Panc1 (cell line): ENCODE data around the gene SLC7A6. TPM values are rescaled to one million over a fixed set of nuclear protein-coding genes. Genes with fewer than 3 reads are reported as not detected.

ENCODE experiments used
- ATAC-seq: fragments of 200-7000 bp; cut with Tn5 transposase; 2 replicates; pipeline ENCODE4 v1.9.1; 2020; ENCODE audit warnings: mild to moderate bottlenecking, moderate library complexity
- BruUV-seq: library from RNA; stranded (reverse); fragments of 400-500 nt; replicated peaks from 2 replicates; lab custom pipeline; 2021; lab: Mats Ljungman, UMichigan
- CTCF ChIA-PET: fragments of 300-600 bp; sonication (Branson Sonifier 250); formaldehyde crosslinking; loops from one replicate; lab custom pipeline; 2022; ENCODE audit warnings: antibody characterized with exemption; lab: Charles Lee
- POLR2A ChIA-PET: fragments of 300-600 bp; sonication (Branson Sonifier 250); formaldehyde crosslinking; loops from one replicate; lab custom pipeline; 2022; ENCODE audit warnings: antibody characterized with exemption; lab: Charles Lee
- DNase-seq: peaks from one replicate; pipeline ENCODE4 v3.0.0-alpha.2; 2010; ENCODE audit warnings: low read depth, low spot score
- H3K27ac ChIP-seq: 2 replicates; pipeline ENCODE4 v1.5.1; 2011; ENCODE audit warnings: mild to moderate bottlenecking, low read length, inconsistent platforms
- H3K27me3 ChIP-seq: fragments of 200-500 bp; sonication (Bioruptor generic); 2 replicates; pipeline ENCODE4 v1.6.0; 2014; ENCODE audit warnings: low read length, inconsistent platforms; ENCODE audit not compliant: control insufficient read depth, insufficient read depth
- H3K36me3 ChIP-seq: fragments of 200-500 bp; sonication (Bioruptor generic); 2 replicates; pipeline ENCODE4 v1.5.1; 2014; ENCODE audit warnings: inconsistent platforms, mild to moderate bottlenecking, low read length, moderate library complexity; ENCODE audit not compliant: control insufficient read depth, insufficient read depth
- H3K4me1 ChIP-seq: 2 replicates; pipeline ENCODE4 v1.5.1; 2011; ENCODE audit warnings: inconsistent platforms, mild to moderate bottlenecking, low read length, moderate library complexity; ENCODE audit not compliant: control insufficient read depth, insufficient read depth
- H3K4me3 ChIP-seq, 2 experiments: 2 replicates each; pipeline ENCODE4 v1.5.1; 2011 to 2012; ENCODE audit warnings: low read depth in 2 of 2, low read length in 2 of 2, mild to moderate bottlenecking in 2 of 2, inconsistent platforms in 1 of 2, moderate library complexity in 1 of 2
- H3K9me3 ChIP-seq: fragments of 200-500 bp; sonication (Bioruptor generic); 2 replicates; pipeline ENCODE4 v1.5.1; 2014; ENCODE audit warnings: low read depth, mild to moderate bottlenecking, inconsistent platforms, low read length, moderate library complexity; ENCODE audit not compliant: control insufficient read depth, insufficient read depth
- POLR2AphosphoS5 ChIP-seq: IDR thresholded peaks from 2 replicates; pipeline ENCODE4 v1.6.1; 2012; ENCODE audit warnings: mild to moderate bottlenecking, low read depth, low read length, moderate library complexity
- SIN3A ChIP-seq: IDR thresholded peaks from 2 replicates; pipeline ENCODE4 v1.6.1; 2012; ENCODE audit warnings: low read depth, mild to moderate bottlenecking, low read length, moderate library complexity, borderline replicate concordance; ENCODE audit not compliant: insufficient read depth
- TCF7L2 ChIP-seq: IDR thresholded peaks from 2 replicates; pipeline ENCODE4 v1.6.1; 2011; ENCODE audit warnings: mild to moderate bottlenecking, low read depth, low read length, inconsistent platforms
- in situ Hi-C: cut with HindIII; loops from 2 replicates; pipeline ENCODE4 v1.10.0; 2016; ENCODE audit warnings: low sequenced_read_pairs, low pct_unique_long_range_greater_than_20kb
- intact Hi-C: fragments of 100-400 bp; cut with micrococcal nuclease; formaldehyde crosslinking; loops from one replicate; pipeline ENCODE4 v1.10.0; 2022; ENCODE audit not compliant: unreplicated experiment
- total RNA-seq: library from RNA; stranded (reverse); gene quantifications from one replicate; pipeline ENCODE4 v1.2.1, GENCODE V29; 2021; ENCODE audit not compliant: unreplicated experiment
- TF ChIP-seq, protein P1 (sequence below): fragments of 450-650 bp; IDR thresholded peaks from 2 replicates; pipeline ENCODE4 v1.5.1; 2017; ENCODE audit warnings: mild to moderate bottlenecking
- TF ChIP-seq, protein P2 (sequence below), 2 experiments: IDR thresholded peaks; 2 replicates each; pipeline ENCODE4 v1.6.1; 2011 to 2012; ENCODE audit warnings: low read depth in 2 of 2, control low read depth in 1 of 2, low read length in 1 of 2, mild to moderate bottlenecking in 1 of 2, moderate library complexity in 1 of 2; ENCODE audit not compliant: insufficient read depth in 1 of 2

The SLC7A6 gene
- total RNA-seq, 1 experiment from 2014 or later = 58.9 TPM

DNA sequence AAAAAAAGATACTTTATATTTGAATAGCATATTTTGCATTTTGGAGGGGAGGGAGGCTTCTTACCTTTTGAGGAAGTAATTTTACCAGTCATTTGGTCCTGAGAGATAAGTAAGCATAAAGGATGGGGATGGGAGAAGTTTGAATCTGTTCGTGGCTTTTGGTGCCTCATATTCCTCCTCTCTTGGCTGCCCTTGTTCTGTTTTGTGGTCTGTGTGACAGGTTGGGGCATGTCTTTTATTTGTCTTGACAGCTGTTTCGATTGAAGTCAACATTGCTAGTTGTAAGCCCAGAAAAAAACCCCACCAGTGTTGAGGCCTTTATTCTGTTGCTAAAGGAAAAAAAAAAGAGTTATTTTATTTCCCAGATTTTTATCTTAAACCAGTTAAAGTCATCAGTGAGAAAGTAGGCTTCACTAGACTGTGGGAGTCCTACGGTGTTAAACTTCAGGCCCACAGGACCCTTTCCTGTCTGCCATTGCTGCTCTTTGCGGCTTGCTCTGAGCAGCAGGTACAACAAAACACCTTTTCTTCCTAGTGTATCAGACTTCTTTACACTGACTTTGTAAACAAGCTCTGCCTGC, 11.4 kb downstream of the SLC7A6 start:
- TF ChIP-seq, protein P1, sequence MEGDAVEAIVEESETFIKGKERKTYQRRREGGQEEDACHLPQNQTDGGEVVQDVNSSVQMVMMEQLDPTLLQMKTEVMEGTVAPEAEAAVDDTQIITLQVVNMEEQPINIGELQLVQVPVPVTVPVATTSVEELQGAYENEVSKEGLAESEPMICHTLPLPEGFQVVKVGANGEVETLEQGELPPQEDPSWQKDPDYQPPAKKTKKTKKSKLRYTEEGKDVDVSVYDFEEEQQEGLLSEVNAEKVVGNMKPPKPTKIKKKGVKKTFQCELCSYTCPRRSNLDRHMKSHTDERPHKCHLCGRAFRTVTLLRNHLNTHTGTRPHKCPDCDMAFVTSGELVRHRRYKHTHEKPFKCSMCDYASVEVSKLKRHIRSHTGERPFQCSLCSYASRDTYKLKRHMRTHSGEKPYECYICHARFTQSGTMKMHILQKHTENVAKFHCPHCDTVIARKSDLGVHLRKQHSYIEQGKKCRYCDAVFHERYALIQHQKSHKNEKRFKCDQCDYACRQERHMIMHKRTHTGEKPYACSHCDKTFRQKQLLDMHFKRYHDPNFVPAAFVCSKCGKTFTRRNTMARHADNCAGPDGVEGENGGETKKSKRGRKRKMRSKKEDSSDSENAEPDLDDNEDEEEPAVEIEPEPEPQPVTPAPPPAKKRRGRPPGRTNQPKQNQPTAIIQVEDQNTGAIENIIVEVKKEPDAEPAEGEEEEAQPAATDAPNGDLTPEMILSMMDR = no peak
- TF ChIP-seq TCF7L2 (no peak), POLR2AphosphoS5 (no peak), SIN3A (no peak)
- TF ChIP-seq, protein P2, sequence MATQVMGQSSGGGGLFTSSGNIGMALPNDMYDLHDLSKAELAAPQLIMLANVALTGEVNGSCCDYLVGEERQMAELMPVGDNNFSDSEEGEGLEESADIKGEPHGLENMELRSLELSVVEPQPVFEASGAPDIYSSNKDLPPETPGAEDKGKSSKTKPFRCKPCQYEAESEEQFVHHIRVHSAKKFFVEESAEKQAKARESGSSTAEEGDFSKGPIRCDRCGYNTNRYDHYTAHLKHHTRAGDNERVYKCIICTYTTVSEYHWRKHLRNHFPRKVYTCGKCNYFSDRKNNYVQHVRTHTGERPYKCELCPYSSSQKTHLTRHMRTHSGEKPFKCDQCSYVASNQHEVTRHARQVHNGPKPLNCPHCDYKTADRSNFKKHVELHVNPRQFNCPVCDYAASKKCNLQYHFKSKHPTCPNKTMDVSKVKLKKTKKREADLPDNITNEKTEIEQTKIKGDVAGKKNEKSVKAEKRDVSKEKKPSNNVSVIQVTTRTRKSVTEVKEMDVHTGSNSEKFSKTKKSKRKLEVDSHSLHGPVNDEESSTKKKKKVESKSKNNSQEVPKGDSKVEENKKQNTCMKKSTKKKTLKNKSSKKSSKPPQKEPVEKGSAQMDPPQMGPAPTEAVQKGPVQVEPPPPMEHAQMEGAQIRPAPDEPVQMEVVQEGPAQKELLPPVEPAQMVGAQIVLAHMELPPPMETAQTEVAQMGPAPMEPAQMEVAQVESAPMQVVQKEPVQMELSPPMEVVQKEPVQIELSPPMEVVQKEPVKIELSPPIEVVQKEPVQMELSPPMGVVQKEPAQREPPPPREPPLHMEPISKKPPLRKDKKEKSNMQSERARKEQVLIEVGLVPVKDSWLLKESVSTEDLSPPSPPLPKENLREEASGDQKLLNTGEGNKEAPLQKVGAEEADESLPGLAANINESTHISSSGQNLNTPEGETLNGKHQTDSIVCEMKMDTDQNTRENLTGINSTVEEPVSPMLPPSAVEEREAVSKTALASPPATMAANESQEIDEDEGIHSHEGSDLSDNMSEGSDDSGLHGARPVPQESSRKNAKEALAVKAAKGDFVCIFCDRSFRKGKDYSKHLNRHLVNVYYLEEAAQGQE (IDR thresholded peaks at IDR 0.05; ENCODE audit: insufficient read depth in 1 of 2, low read depth in 2 of 2, low read length in 1 of 2) = no peak
- POLR2A ChIA-PET = interaction anchor here (0.7 kb wide), 2 partner anchors 36 to 310 kb away, joined by 3 to 19 read pairs; no protein-coding TSS in a partner anchor
- CTCF ChIA-PET = interaction anchor here (0.7 kb wide), 1 partner anchor 13 kb away, joined by 5 read pairs; no protein-coding TSS in a partner anchor
- Histone ChIP-seq H3K36me3 (no peaks in the 10 kb centered on the region), H3K4me1 (no peaks in the 10 kb centered on the region), H3K27ac (no peak overlapping the region), H3K4me3 (no peak overlapping the region), H3K9me3 (no peaks in the 10 kb centered on the region), H3K27me3 (no peaks in the 10 kb centered on the region)
- intact Hi-C loops (no loop called here), in situ Hi-C loops (no loop called here)
- no peak for ATAC-seq
- BruUV-seq = TSS peak; percentile 63
- DNase-seq = no peak

DNA sequence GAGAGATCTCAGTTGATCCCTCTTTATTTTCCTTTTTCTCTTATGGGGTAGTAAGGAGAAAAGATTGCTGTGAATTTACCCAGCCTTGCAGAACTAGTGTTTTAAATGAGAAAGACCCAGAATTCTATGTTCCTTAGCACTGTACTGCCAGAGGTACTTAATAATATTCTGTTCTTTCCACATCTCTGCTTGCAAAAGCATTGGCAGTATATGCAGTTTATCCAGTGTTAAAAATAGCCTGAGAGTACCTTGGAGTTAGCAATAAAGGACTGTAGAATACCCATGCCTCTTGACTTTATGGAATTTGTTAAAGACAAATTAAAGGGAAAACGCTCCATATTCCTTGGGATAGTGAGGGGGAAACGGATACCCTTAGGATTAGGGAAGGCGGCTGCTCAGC, 11.9 kb downstream of the SLC7A6 start:
- no TSS peak for BruUV-seq
- ATAC-seq = no peak
- ChIA-PET POLR2A (interaction anchor here (0.7 kb wide), 1 partner anchor 36 kb away, joined by 3 read pairs; no protein-coding TSS in a partner anchor), CTCF (no interaction called here)
- intact Hi-C loops = no loop called here
- no peaks in the 10 kb centered on the region for H3K27me3 ChIP-seq
- in situ Hi-C loops = no loop called here
- no peaks in the 10 kb centered on the region for H3K4me1 ChIP-seq
- DNase-seq = no peak
- no peak overlapping the region for H3K27ac ChIP-seq
- no peak for TF ChIP-seq TCF7L2
- TF ChIP-seq, protein P1 = no peak
- TF ChIP-seq SIN3A = no peak
- TF ChIP-seq, protein P2 (IDR thresholded peaks at IDR 0.05; ENCODE audit: insufficient read depth in 1 of 2, low read depth in 2 of 2, low read length in 1 of 2) = no peak
- TF ChIP-seq POLR2AphosphoS5 = no peak
- H3K36me3 ChIP-seq = no peaks in the 10 kb centered on the region
- H3K4me3 ChIP-seq = no peak overlapping the region
- no peaks in the 10 kb centered on the region for H3K9me3 ChIP-seq
